GM18508 (cell line): ENCODE measurements around the gene PEX11B.
A peak's percentile ranks its signal among the peaks of the same experiment; 100 is the strongest.

Experiments used
- ATAC-seq: cut with Tn5 transposase; IDR thresholded peaks from one replicate; pipeline ENCODE4 v1.9.1; 2021; ENCODE audit warnings: moderate number of reproducible peaks; ENCODE audit not compliant: insufficient read depth, unreplicated experiment

Gene PEX11B

GRCh38 chr1:145916745-145917144 is 1.8 kb downstream of the PEX11B start:
- no peak for ATAC-seq

- ATAC-seq: no peak
Measured at GRCh38 chr1:145912128-145912641, 6.3 kb downstream of the PEX11B start.

- ATAC-seq: no peak
Measured at GRCh38 chr1:145908653-145909052, 9.9 kb downstream of the PEX11B start.

- no peak for ATAC-seq
Measured at GRCh38 chr1:145906954-145907753, 11.4 kb downstream of the PEX11B start.

GRCh38 chr1:145901312-145902021 is 17.1 kb downstream of the PEX11B start:
- no peak for ATAC-seq

- ATAC-seq: no peak
Measured at GRCh38 chr1:145898756-145899155, 19.8 kb downstream of the PEX11B start.

GRCh38 chr1:145897969-145898368 is 20.5 kb downstream of the PEX11B start:
- no peak for ATAC-seq

- ATAC-seq: no peak
Measured at GRCh38 chr1:145895471-145895870, 23.0 kb downstream of the PEX11B start.

GRCh38 chr1:145893306-145894055 is 25.0 kb downstream of the PEX11B start:
- no peak for ATAC-seq

GRCh38 chr1:145892486-145893087 is 25.9 kb downstream of the PEX11B start:
- no peak for ATAC-seq

- ATAC-seq: no peak
Measured at GRCh38 chr1:145891587-145892485, 26.7 kb downstream of the PEX11B start.

- no peak for ATAC-seq
Measured at GRCh38 chr1:145891143-145891542, 27.4 kb downstream of the PEX11B start.

- no peak for ATAC-seq
Measured at GRCh38 chr1:145889722-145890121, 28.8 kb downstream of the PEX11B start.

- ATAC-seq: no peak
Measured at GRCh38 chr1:145887631-145888030, 30.9 kb downstream of the PEX11B start.

GRCh38 chr1:145886816-145887215 is 31.7 kb downstream of the PEX11B start:
- no peak for ATAC-seq

- ATAC-seq: no peak
Measured at GRCh38 chr1:145886390-145886789, 32.1 kb downstream of the PEX11B start.

- ATAC-seq: peak; percentile 80
Measured at GRCh38 chr1:145885738-145886287, 32.7 kb downstream of the PEX11B start, which contains the start of gene ANKRD35. ANKRD35 (minus strand) TSS chr1:145885866; CDS start chr1:145885758, 108 bp downstream.

- no peak for ATAC-seq
Measured at GRCh38 chr1:145884675-145885074, 33.8 kb downstream of the PEX11B start.

GRCh38 chr1:145879775-145880174 is 38.7 kb downstream of the PEX11B start:
- no peak for ATAC-seq
